Chondrocyte (in vitro differentiated cells): Measurements from ENCODE around the gene RASGRF1. TPM values are rescaled to one million over a fixed set of nuclear protein-coding genes. Genes with fewer than 3 reads are reported as not detected.

ENCODE experiments used
- DNase-seq: peaks from one replicate; pipeline ENCODE4 v3.0.0; 2021; ENCODE audit warnings: mixed read lengths, low spot score
- H3K27ac Mint-ChIP-seq: one replicate; pipeline ENCODE4 v1.8.0; 2021; ENCODE audit warnings: mild to moderate bottlenecking, moderate library complexity, mixed read lengths; ENCODE audit not compliant: unreplicated experiment
- H3K27me3 Mint-ChIP-seq: 2 replicates; pipeline ENCODE4 v1.8.0; 2021; ENCODE audit warnings: low read depth, mixed read lengths
- H3K36me3 Mint-ChIP-seq: 2 replicates; pipeline ENCODE4 v1.8.0; 2021; ENCODE audit warnings: low read depth, mixed read lengths
- H3K4me1 Mint-ChIP-seq: 2 replicates; pipeline ENCODE4 v1.8.0; 2021; ENCODE audit warnings: low read depth, mild to moderate bottlenecking, mixed read lengths
- H3K4me3 Mint-ChIP-seq: one replicate; pipeline ENCODE4 v1.8.0; 2021; ENCODE audit warnings: mild to moderate bottlenecking, moderate library complexity, mixed read lengths; ENCODE audit not compliant: unreplicated experiment
- H3K9me3 Mint-ChIP-seq: 2 replicates; pipeline ENCODE4 v1.8.0; 2021; ENCODE audit warnings: low read depth, mixed read lengths
- total RNA-seq: library from RNA; stranded (reverse); gene quantifications from 3 replicates; pipeline ENCODE4 v1.2.1, GENCODE V29; 2021
- TF ChIP-seq, protein P1 (sequence below): fragments of 200-600 bp; sonication (generic); IDR thresholded peaks from 2 replicates; pipeline ENCODE4 v1.5.0; 2021; ENCODE audit warnings: antibody characterized with exemption, mild to moderate bottlenecking, moderate library complexity

Gene RASGRF1
- total RNA-seq, 1 donor from 2014 or later = 0.10 TPM

GRCh38 chr15:79064496-79064895 lies 26.1 kb downstream of the RASGRF1 start:
- H3K27me3 Mint-ChIP-seq = peaks cover 36% of the 10 kb centered on the region
- no peaks in the 10 kb centered on the region for H3K36me3 Mint-ChIP-seq
- no peaks in the 10 kb centered on the region for H3K4me1 Mint-ChIP-seq
- H3K9me3 Mint-ChIP-seq = peaks cover 2% of the 10 kb centered on the region
- TF ChIP-seq, protein P1, sequence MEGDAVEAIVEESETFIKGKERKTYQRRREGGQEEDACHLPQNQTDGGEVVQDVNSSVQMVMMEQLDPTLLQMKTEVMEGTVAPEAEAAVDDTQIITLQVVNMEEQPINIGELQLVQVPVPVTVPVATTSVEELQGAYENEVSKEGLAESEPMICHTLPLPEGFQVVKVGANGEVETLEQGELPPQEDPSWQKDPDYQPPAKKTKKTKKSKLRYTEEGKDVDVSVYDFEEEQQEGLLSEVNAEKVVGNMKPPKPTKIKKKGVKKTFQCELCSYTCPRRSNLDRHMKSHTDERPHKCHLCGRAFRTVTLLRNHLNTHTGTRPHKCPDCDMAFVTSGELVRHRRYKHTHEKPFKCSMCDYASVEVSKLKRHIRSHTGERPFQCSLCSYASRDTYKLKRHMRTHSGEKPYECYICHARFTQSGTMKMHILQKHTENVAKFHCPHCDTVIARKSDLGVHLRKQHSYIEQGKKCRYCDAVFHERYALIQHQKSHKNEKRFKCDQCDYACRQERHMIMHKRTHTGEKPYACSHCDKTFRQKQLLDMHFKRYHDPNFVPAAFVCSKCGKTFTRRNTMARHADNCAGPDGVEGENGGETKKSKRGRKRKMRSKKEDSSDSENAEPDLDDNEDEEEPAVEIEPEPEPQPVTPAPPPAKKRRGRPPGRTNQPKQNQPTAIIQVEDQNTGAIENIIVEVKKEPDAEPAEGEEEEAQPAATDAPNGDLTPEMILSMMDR = no peak
- H3K4me3 Mint-ChIP-seq = no peak overlapping the region
- no peak overlapping the region for H3K27ac Mint-ChIP-seq
- no peak for DNase-seq

DNA sequence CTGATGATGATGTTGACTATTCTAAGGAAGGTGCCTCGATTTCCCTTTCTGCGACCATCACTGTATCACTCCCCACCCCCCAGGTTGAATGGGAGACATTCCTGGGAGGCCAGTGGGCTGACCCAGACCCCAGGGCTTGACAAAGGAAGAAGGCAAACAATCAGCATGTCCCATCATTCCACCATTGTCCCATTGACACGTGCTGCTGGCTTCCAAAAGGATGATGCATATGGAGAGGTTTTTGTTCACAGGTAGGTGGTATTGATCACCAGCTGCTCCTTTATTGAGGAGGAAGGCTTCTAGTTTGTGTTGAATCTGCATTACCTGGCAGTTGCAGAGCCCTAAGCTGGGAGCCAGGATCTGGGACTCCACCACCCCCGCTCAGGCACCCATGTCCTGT lies 30.4 kb downstream of the RASGRF1 start:
- Mint-ChIP-seq H3K27me3 (peaks cover 56% of the 10 kb centered on the region), H3K9me3 (peaks cover 2% of the 10 kb centered on the region), H3K4me1 (no peaks in the 10 kb centered on the region), H3K4me3 (no peak overlapping the region), H3K36me3 (no peaks in the 10 kb centered on the region), H3K27ac (no peak overlapping the region)
- TF ChIP-seq, protein P1 = no peak
- no peak for DNase-seq

- H3K27me3 Mint-ChIP-seq = peaks cover 52% of the 10 kb centered on the region
- TF ChIP-seq, protein P1 = no peak
- no peaks in the 10 kb centered on the region for H3K4me1 Mint-ChIP-seq
- peaks cover 2% of the 10 kb centered on the region for H3K9me3 Mint-ChIP-seq
- no peak overlapping the region for H3K4me3 Mint-ChIP-seq
- no peak for DNase-seq
- no peak overlapping the region for H3K27ac Mint-ChIP-seq
- no peaks in the 10 kb centered on the region for H3K36me3 Mint-ChIP-seq
These were observed 31.5 kb downstream of the RASGRF1 start for GRCh38 chr15:79059081-79059572.

DNA sequence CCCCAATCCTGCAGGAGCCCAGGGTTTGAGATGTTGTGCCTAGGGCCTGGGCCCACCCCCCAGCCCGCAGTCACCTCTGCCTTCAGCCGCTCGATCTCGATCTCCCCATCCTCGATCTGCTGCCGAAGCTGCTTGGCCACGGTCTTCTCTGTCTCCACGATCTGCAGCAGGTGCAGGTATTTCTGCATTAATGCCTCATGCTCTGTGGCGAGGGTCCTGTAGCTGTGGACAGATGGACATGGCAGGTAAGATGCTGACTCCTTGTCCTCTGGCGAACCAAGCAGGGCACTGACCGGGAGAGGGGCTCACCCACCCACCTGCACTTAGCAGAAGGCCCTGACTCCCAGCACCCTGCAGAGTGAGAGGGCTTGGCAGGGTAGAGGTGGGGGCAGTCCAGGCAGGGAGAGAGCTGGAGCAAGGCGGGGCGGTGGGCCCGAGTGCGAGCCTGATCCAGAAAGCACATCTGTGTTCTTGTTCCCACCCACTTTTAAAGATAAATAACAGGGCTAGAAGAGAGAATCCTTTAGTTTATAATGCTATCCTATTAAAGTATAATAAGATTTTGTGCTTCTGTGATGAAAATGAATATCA lies 32.2 kb downstream of the RASGRF1 start:
- Mint-ChIP-seq H3K4me3 (no peak overlapping the region), H3K4me1 (no peaks in the 10 kb centered on the region), H3K27me3 (peaks cover 55% of the 10 kb centered on the region), H3K36me3 (no peaks in the 10 kb centered on the region), H3K9me3 (peaks cover 1% of the 10 kb centered on the region), H3K27ac (no peak overlapping the region)
- TF ChIP-seq, protein P1 = no peak
- DNase-seq = no peak

GRCh38 chr15:79057050-79057449 lies 33.5 kb downstream of the RASGRF1 start:
- DNase-seq = no peak
- H3K27me3 Mint-ChIP-seq = peaks cover 57% of the 10 kb centered on the region
- no peak overlapping the region for H3K4me3 Mint-ChIP-seq

More at GRCh38 chr15:79057050-79057449, 33.5 kb downstream of the RASGRF1 start:
- H3K36me3 Mint-ChIP-seq = no peaks in the 10 kb centered on the region
- no peak overlapping the region for H3K27ac Mint-ChIP-seq
- no peaks in the 10 kb centered on the region for H3K4me1 Mint-ChIP-seq
- H3K9me3 Mint-ChIP-seq = no peaks in the 10 kb centered on the region
- TF ChIP-seq, protein P1 = no peak
